GM23248 (cell line): ENCODE measurements around the gene TNIP1.

Experiments used
- EZH2 ChIP-seq: fragments of 200-600 bp; sonication (generic); IDR thresholded peaks from 2 replicates; pipeline ENCODE4 v1.6.1; 2018; ENCODE audit warnings: antibody characterized with exemption, mild to moderate bottlenecking; ENCODE audit not compliant: insufficient read depth, poor library complexity, severe bottlenecking
- EZH2phosphoT487 ChIP-seq: fragments of 200-600 bp; sonication (generic); IDR thresholded peaks from 2 replicates; pipeline ENCODE4 v1.6.1; 2018; ENCODE audit warnings: antibody characterized with exemption, moderate library complexity, mild to moderate bottlenecking, low read depth; ENCODE audit not compliant: insufficient read depth

- no peak for TF ChIP-seq EZH2
- no peak for TF ChIP-seq EZH2phosphoT487
Observed at GRCh38 chr5:150987746-150988145, 93.1 kb downstream of the TNIP1 start.
